Activated gamma-delta T cell treated with Interleukin-2 at 50 U/mL for 16 hours (primary cell): ENCODE measurements around the gene SSUH2.

ENCODE experiments used
- DNase-seq: peaks from one replicate; pipeline ENCODE4 v3.0.0-alpha.2; 2020

The SSUH2 gene

GRCh38 chr3:8639659-8640000 lies 5.0 kb downstream of the SSUH2 start:
- DNase-seq, result no peak

- DNase-seq, result no peak
Observed at GRCh38 chr3:8638994-8639658, 5.5 kb downstream of the SSUH2 start.

GRCh38 chr3:8637348-8637747 lies 7.2 kb downstream of the SSUH2 start:
- no peak for DNase-seq

- DNase-seq, result no peak
Observed at GRCh38 chr3:8635631-8636030, 9.0 kb downstream of the SSUH2 start.

GRCh38 chr3:8635125-8635524 lies 9.5 kb downstream of the SSUH2 start:
- no peak for DNase-seq

- DNase-seq, result no peak
Observed at GRCh38 chr3:8632402-8633237, 12.0 kb downstream of the SSUH2 start.

- DNase-seq, result no peak
Observed at GRCh38 chr3:8631661-8632060, 12.9 kb downstream of the SSUH2 start.

- no peak for DNase-seq
Observed at GRCh38 chr3:8629151-8630021, 15.2 kb downstream of the SSUH2 start.

- DNase-seq, result no peak
Observed at GRCh38 chr3:8627949-8628348, 16.6 kb downstream of the SSUH2 start.

GRCh38 chr3:8627201-8627940 lies 17.2 kb downstream of the SSUH2 start:
- DNase-seq, result no peak

- DNase-seq, result no peak
Observed at GRCh38 chr3:8625991-8626390, 18.6 kb downstream of the SSUH2 start.

GRCh38 chr3:8624612-8625011 lies 20.0 kb downstream of the SSUH2 start:
- DNase-seq, result no peak

GRCh38 chr3:8623741-8624140 lies 20.9 kb downstream of the SSUH2 start:
- no peak for DNase-seq

- no peak for DNase-seq
Observed at GRCh38 chr3:8622873-8623691, 21.5 kb downstream of the SSUH2 start.

- DNase-seq, result no peak
Observed at GRCh38 chr3:8621872-8622271, 22.7 kb downstream of the SSUH2 start.

GRCh38 chr3:8621141-8621540 lies 23.5 kb downstream of the SSUH2 start:
- DNase-seq, result no peak

- no peak for DNase-seq
Observed at GRCh38 chr3:8619548-8619947, 25.1 kb downstream of the SSUH2 start.

GRCh38 chr3:8618950-8619349 lies 25.6 kb downstream of the SSUH2 start:
- DNase-seq, result no peak

GRCh38 chr3:8617921-8618320 lies 26.7 kb downstream of the SSUH2 start:
- DNase-seq, result no peak

GRCh38 chr3:8610951-8611350 lies 33.6 kb downstream of the SSUH2 start:
- DNase-seq, result no peak

- no peak for DNase-seq
Observed at GRCh38 chr3:8608791-8609467, 35.7 kb downstream of the SSUH2 start.
